GM13977 (cell line): Measurements from ENCODE around the gene SAFB2.

Experiments
- DNase-seq: peaks from one replicate; pipeline ENCODE4 v3.0.0; 2012; ENCODE audit warnings: low spot score
- in situ Hi-C: fragments of 300-500 bp; cut with MboI; formaldehyde crosslinking; loops from one replicate; pipeline ENCODE4 v1.12.0; 2022; ENCODE audit warnings: low sequenced_read_pairs, low pct_unique_long_range_greater_than_20kb, mixed read lengths, inconsistent platforms; ENCODE audit not compliant: unreplicated experiment
- TF ChIP-seq, protein P1 (sequence below): IDR thresholded peaks from 2 replicates; pipeline ENCODE4 v1.5.1; 2012; ENCODE audit warnings: mild to moderate bottlenecking, control low read depth; ENCODE audit not compliant: insufficient read depth; ENCODE audit errors: extremely low read depth, missing control alignments

Gene SAFB2

GRCh38 chr19:5648464-5648863 is 25.9 kb upstream of the SAFB2 start:
- in situ Hi-C loops: no loop called here
- DNase-seq: no peak
- TF ChIP-seq, protein P1, sequence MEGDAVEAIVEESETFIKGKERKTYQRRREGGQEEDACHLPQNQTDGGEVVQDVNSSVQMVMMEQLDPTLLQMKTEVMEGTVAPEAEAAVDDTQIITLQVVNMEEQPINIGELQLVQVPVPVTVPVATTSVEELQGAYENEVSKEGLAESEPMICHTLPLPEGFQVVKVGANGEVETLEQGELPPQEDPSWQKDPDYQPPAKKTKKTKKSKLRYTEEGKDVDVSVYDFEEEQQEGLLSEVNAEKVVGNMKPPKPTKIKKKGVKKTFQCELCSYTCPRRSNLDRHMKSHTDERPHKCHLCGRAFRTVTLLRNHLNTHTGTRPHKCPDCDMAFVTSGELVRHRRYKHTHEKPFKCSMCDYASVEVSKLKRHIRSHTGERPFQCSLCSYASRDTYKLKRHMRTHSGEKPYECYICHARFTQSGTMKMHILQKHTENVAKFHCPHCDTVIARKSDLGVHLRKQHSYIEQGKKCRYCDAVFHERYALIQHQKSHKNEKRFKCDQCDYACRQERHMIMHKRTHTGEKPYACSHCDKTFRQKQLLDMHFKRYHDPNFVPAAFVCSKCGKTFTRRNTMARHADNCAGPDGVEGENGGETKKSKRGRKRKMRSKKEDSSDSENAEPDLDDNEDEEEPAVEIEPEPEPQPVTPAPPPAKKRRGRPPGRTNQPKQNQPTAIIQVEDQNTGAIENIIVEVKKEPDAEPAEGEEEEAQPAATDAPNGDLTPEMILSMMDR: no peak

- DNase-seq: no peak
- TF ChIP-seq, protein P1: no peak
- in situ Hi-C loops: no loop called here
These were observed 24.1 kb upstream of the SAFB2 start for GRCh38 chr19:5646703-5647102.

- TF ChIP-seq, protein P1: no peak
- DNase-seq: no peak
- in situ Hi-C loops: no loop called here
These were observed 22.8 kb upstream of the SAFB2 start for GRCh38 chr19:5645409-5645808.

- DNase-seq: no peak
- TF ChIP-seq, protein P1: no peak
- in situ Hi-C loops: no loop called here
These were observed 21.5 kb upstream of the SAFB2 start for GRCh38 chr19:5644037-5644436.

DNA sequence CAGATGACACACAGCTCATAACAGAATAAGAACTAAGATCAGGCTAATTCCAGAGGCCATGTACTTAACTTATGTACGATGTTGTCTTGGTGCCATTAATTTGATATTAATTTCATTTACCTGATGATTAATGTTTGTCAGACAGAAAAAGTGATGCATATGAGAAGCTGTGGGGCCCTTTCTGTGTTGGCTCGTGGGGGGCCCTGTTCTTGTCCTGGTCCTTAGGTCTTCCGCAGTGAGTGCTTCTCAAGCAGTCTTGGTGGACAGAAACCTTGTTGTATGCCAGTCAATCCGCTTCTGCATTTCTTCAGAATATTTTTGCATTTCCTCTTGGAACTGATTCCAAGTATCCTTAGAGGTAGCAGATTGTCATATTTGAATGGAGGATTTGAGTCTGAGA is 20.5 kb upstream of the SAFB2 start:
- in situ Hi-C loops: no loop called here
- DNase-seq: no peak
- TF ChIP-seq, protein P1: no peak

GRCh38 chr19:5642204-5642603 is 19.6 kb upstream of the SAFB2 start:
- in situ Hi-C loops: no loop called here
- TF ChIP-seq, protein P1: no peak
- no peak for DNase-seq

DNA sequence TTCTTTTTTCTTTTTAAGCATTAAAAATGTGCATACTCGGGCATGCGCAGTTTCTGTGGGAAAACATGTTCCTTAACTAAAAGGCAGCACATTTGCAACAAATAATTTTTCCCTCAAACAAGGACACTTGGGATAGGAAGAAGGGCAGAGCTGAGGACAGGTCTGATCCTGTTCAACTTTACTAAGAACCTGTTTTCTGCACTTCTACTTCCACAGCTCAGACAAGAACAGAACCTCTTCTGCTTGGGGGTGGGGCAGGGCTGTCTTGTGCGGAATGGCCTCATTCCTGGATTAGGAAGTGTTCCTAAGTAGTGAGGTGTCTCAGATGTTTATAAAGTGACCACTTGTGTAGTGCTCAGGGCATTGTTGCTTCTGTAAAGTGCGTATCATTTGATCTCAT is 18.6 kb upstream of the SAFB2 start:
- TF ChIP-seq, protein P1: no peak
- no peak for DNase-seq
- in situ Hi-C loops: no loop called here
